Activated naive CD8-positive, alpha-beta T cell (primary cell): ENCODE data around the gene SACM1L.
"Not testable (repeated sequence)": the region's sequence is repeated elsewhere in the genome, so short reads cannot be mapped to it uniquely, and the experiment has no call there.

Experiments used
- H3K27ac Mint-ChIP-seq: one replicate; pipeline ENCODE4 v1.8.0; 2021; ENCODE audit warnings: mixed read lengths
- H3K27me3 Mint-ChIP-seq: one replicate; pipeline ENCODE4 v1.8.0; 2021; ENCODE audit warnings: mixed read lengths
- H3K36me3 Mint-ChIP-seq: one replicate; pipeline ENCODE4 v1.8.0; 2021; ENCODE audit warnings: mixed read lengths
- H3K4me1 Mint-ChIP-seq: one replicate; pipeline ENCODE4 v1.8.0; 2021; ENCODE audit warnings: low read depth, mixed read lengths
- H3K4me3 Mint-ChIP-seq: one replicate; pipeline ENCODE4 v1.8.0; 2021; ENCODE audit warnings: mild to moderate bottlenecking, mixed read lengths
- H3K9me3 Mint-ChIP-seq: one replicate; pipeline ENCODE4 v1.8.0; 2021; ENCODE audit warnings: low read depth, mixed read lengths

The SACM1L gene

DNA sequence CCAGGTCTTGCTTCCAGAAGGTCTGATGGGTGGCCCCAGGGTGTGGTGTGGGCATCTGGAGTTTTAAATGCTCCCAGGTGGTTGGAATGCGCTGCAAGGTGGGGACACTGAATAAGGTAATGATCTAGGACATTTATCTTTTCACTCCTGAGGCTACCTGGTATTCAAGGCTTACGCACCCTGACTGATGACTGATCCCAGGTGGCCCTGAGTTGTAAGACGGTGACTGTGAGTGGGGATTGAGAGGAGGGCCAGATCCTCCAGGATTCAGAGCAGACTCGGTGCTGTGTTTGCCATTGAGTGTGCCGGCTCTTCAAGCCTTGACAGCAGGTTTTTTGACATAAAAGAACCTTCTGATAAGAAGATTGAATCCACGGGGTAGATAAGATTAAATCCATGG is 66.9 kb downstream of the SACM1L start:
- no peaks in the 10 kb centered on the region for H3K9me3 Mint-ChIP-seq

GRCh38 chr3:45757141-45757540 is 67.9 kb downstream of the SACM1L start:
- not testable (repeated sequence) for H3K27ac Mint-ChIP-seq, H3K4me3 Mint-ChIP-seq, H3K36me3 Mint-ChIP-seq, H3K9me3 Mint-ChIP-seq, H3K4me1 Mint-ChIP-seq, H3K27me3 Mint-ChIP-seq

More for the DNA sequence above, 66.9 kb downstream of the SACM1L start:
- Mint-ChIP-seq H3K36me3 (peaks cover 5% of the 10 kb centered on the region), H3K4me1 (no peaks in the 10 kb centered on the region), H3K27me3 (no peaks in the 10 kb centered on the region), H3K4me3 (no peak overlapping the region), H3K27ac (no peak overlapping the region)

- H3K36me3 Mint-ChIP-seq: peaks cover 5% of the 10 kb centered on the region
These were observed 69.7 kb downstream of the SACM1L start for GRCh38 chr3:45758871-45759270.

GRCh38 chr3:45759851-45760250 is 70.7 kb downstream of the SACM1L start:
- no peaks in the 10 kb centered on the region for H3K4me1 Mint-ChIP-seq
- H3K27me3 Mint-ChIP-seq: no peaks in the 10 kb centered on the region
- H3K9me3 Mint-ChIP-seq: no peaks in the 10 kb centered on the region
- H3K27ac Mint-ChIP-seq: no peak overlapping the region
- H3K4me3 Mint-ChIP-seq: no peak overlapping the region
- H3K36me3 Mint-ChIP-seq: no peaks in the 10 kb centered on the region

More at GRCh38 chr3:45758871-45759270, 69.7 kb downstream of the SACM1L start:
- no peaks in the 10 kb centered on the region for H3K27me3 Mint-ChIP-seq
- H3K4me1 Mint-ChIP-seq: no peaks in the 10 kb centered on the region
- H3K4me3 Mint-ChIP-seq: no peak overlapping the region
- H3K9me3 Mint-ChIP-seq: no peaks in the 10 kb centered on the region
- no peak overlapping the region for H3K27ac Mint-ChIP-seq

DNA sequence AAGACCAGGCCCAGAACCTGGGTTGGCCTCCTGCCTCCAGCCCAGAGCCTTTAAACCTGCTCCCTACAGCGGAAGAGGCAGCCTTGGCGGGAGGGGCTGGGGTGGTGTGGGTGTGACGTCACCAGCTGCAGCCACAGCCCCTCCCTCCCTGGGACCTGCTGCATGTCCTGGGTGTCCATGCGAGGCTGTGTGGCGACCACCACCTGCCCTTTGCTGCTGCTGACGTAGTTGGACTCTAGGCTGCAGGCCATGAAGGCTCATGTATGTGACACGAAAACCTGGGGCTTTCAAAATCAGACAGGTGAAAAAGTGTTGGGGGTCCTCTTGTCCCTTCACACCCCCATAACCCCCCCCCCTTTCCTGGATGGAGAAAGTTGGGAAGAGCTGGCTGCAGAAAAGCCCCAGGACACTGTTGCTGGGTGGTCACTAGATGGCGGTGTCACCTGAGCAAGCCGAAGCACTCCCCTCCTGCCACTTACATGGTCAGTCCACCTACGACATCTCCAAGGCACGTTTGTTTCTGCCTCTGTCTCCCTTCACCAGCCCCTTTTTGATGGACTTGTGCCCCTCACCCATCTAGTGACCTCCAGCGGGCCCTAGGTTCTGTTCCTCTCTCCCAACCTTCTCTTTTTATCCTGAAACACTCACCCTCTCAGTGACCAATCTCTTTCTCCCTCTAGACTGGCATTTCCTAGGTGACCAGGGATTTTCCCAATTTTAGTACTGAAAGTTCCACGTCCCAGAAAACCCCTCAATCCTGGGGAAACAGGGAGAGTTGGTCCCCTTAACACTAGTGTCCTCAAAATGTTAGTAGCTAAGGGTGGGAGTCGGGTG is 71.9 kb downstream of the SACM1L start:
- Mint-ChIP-seq H3K27ac (no peak overlapping the region), H3K9me3 (no peaks in the 10 kb centered on the region), H3K4me1 (no peaks in the 10 kb centered on the region), H3K4me3 (no peak overlapping the region), H3K27me3 (no peaks in the 10 kb centered on the region), H3K36me3 (no peaks in the 10 kb centered on the region)

- Mint-ChIP-seq H3K9me3 (no peaks in the 10 kb centered on the region), H3K27ac (no peak overlapping the region), H3K4me3 (no peak overlapping the region), H3K27me3 (no peaks in the 10 kb centered on the region), H3K36me3 (no peaks in the 10 kb centered on the region), H3K4me1 (no peaks in the 10 kb centered on the region)
These were observed 72.6 kb downstream of the SACM1L start for GRCh38 chr3:45761831-45762230.

DNA sequence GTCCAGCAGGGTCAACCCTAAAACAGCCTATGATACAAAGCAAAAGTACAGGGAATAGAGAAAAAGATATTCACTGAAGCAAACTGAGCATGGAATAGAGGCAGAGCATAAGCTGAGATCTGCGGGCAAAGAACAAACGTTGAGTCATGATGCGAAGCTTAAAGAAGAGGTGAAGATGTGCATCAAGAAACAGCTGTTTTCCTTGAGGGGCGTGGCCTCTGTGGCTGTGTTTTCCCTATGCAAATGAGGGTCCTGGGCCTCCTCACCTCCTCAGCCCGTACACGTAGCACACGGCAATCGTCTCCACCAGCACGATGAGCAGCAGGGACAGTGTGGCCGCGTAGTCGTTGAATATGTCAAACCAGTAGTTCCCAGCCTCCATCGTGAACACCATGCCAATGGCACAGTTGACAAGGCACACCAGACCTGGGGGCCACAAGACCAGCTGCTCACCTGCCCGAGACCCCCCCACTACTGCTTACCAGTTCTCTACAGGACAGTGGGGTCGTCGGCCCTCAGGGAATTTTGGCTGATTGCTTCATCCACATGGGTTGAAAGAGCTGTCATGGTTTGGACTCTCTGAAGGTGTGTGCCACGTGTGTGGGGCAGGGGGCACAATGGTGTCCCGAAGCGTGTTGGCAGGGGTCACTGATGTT is 73.6 kb downstream of the SACM1L start:
- no peaks in the 10 kb centered on the region for H3K27me3 Mint-ChIP-seq
- H3K27ac Mint-ChIP-seq: no peak overlapping the region
- no peak overlapping the region for H3K4me3 Mint-ChIP-seq
- H3K9me3 Mint-ChIP-seq: no peaks in the 10 kb centered on the region
- no peaks in the 10 kb centered on the region for H3K36me3 Mint-ChIP-seq
- no peaks in the 10 kb centered on the region for H3K4me1 Mint-ChIP-seq

GRCh38 chr3:45763303-45763675 is 74.1 kb downstream of the SACM1L start:
- no peak overlapping the region for H3K27ac Mint-ChIP-seq
- no peaks in the 10 kb centered on the region for H3K9me3 Mint-ChIP-seq
- H3K4me1 Mint-ChIP-seq: no peaks in the 10 kb centered on the region
- H3K36me3 Mint-ChIP-seq: no peaks in the 10 kb centered on the region
- H3K27me3 Mint-ChIP-seq: peaks cover 1% of the 10 kb centered on the region
- no peak overlapping the region for H3K4me3 Mint-ChIP-seq

DNA sequence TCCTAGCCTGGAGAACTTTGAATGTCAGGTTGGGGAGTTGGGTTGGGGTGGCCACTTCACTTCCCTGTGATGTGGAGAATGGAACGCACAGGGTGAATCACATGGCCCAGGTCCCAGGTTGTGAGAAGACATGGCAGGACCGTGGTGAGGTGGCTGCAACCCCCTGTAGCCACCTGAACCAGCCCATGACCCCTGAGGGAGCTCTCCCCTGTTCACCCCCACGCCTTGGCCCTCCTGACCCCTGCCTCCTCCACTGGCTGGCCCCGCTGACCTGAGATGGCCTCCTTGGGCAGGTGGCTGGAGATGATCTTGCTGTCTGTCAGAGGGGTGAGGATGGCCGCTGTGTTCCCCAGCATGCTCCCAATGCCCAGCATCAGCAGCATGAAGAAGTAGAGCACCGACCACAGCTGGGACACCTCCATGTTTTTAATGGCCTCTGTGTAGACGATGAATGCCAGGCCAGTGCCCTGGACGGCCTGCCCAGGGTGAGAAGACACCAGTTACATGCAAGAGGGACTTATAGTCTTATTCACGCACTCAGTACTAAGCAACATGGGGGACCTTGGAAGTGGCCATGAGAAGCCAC is 76.2 kb downstream of the SACM1L start:
- Mint-ChIP-seq H3K4me1 (no peaks in the 10 kb centered on the region), H3K36me3 (no peaks in the 10 kb centered on the region), H3K27ac (no peak overlapping the region), H3K4me3 (no peak overlapping the region), H3K9me3 (no peaks in the 10 kb centered on the region), H3K27me3 (peaks cover 1% of the 10 kb centered on the region)

- no peaks in the 10 kb centered on the region for H3K4me1 Mint-ChIP-seq
- H3K9me3 Mint-ChIP-seq: no peaks in the 10 kb centered on the region
- H3K36me3 Mint-ChIP-seq: no peaks in the 10 kb centered on the region
- H3K27ac Mint-ChIP-seq: no peak overlapping the region
- no peak overlapping the region for H3K4me3 Mint-ChIP-seq
- peaks cover 1% of the 10 kb centered on the region for H3K27me3 Mint-ChIP-seq
These were observed 76.8 kb downstream of the SACM1L start for GRCh38 chr3:45765958-45766357.

GRCh38 chr3:45771166-45771775 is 82.1 kb downstream of the SACM1L start:
- Mint-ChIP-seq H3K27ac (no peak overlapping the region), H3K9me3 (no peaks in the 10 kb centered on the region), H3K4me3 (no peak overlapping the region), H3K27me3 (peaks cover 3% of the 10 kb centered on the region), H3K4me1 (peaks cover 15% of the 10 kb centered on the region), H3K36me3 (no peaks in the 10 kb centered on the region)

DNA sequence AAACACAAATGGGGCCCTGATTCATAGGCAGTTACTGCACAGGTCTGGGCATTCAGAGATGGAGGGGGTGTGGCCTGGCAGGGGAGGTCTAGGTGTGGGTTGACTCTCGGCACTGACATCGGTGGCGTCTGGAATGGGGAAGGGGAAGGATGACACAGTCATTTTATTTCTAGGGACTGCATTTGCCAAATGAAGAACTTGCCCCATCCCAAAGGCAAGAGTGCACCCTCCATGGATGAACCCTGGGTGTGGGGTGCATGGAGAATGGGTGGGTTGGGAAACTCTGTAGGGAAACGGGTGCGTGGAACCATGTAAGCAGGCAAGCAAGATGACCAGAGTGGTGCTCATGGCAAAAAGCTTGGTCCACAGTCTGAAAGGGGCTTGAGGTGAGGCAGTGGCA is 82.6 kb downstream of the SACM1L start:
- peaks cover 15% of the 10 kb centered on the region for H3K4me1 Mint-ChIP-seq
- H3K9me3 Mint-ChIP-seq: no peaks in the 10 kb centered on the region
- H3K27me3 Mint-ChIP-seq: peaks cover 3% of the 10 kb centered on the region
- no peak overlapping the region for H3K4me3 Mint-ChIP-seq
- no peaks in the 10 kb centered on the region for H3K36me3 Mint-ChIP-seq
- H3K27ac Mint-ChIP-seq: no peak overlapping the region

DNA sequence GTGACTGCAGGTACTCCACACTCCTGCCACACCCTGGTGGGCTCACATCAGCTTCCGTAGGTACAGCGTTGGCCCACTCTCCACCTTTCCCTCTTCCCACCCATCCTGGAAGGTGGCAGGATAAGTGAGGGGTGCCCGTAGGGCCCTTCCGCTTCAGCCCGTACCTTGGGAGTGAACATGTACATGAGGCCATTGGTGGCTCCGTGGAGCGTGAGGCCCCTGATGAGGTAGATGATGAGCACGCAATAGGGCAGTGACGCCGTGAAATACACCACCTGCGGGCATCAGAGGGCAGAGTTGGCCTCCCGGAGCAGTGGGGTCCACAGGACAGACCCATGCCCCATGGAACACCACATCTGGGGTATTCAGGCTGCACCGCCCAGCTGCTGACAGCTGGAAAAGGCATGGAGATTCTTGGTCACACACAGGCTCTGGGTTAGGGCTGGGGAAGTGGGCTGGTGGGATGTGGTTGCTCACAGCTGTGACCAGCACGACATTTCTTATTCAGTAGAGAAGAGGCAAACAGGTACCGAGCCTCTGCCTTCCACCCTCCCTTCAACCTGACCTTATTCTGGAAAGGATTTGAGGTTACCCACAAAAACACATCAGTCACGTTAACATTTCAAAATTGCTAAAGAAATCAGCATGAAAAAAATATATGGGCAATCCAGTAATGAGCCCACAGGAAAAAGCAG is 83.3 kb downstream of the SACM1L start:
- Mint-ChIP-seq H3K4me3 (no peak overlapping the region), H3K27me3 (peaks cover 3% of the 10 kb centered on the region), H3K9me3 (no peaks in the 10 kb centered on the region), H3K4me1 (peaks cover 15% of the 10 kb centered on the region), H3K36me3 (no peaks in the 10 kb centered on the region), H3K27ac (no peak overlapping the region)

- H3K4me1 Mint-ChIP-seq: peaks cover 15% of the 10 kb centered on the region
- no peaks in the 10 kb centered on the region for H3K9me3 Mint-ChIP-seq
- H3K27ac Mint-ChIP-seq: no peak overlapping the region
- peaks cover 2% of the 10 kb centered on the region for H3K27me3 Mint-ChIP-seq
- H3K4me3 Mint-ChIP-seq: no peak overlapping the region
- no peaks in the 10 kb centered on the region for H3K36me3 Mint-ChIP-seq
These were observed 83.9 kb downstream of the SACM1L start for GRCh38 chr3:45773072-45773471.
